Colon (tissue), 2 donors: Measurements from ENCODE around the gene LRMDA.

Experiments used
- FAIRE-seq: peaks from 2 replicates; lab custom pipeline; 2012; peaks lifted over from hg19 to GRCh38; lab: Jason Lieb, UNC
- donor health status: control.
- donor health status: control.

Gene LRMDA

GRCh38 chr10:75402486-75403143, 28.8 kb upstream of the LRMDA start:
- no peak for FAIRE-seq

- no peak for FAIRE-seq
Measured at GRCh38 chr10:75403144-75403938, 28.1 kb upstream of the LRMDA start.

- no peak for FAIRE-seq
Measured at GRCh38 chr10:75403939-75404814, 27.2 kb upstream of the LRMDA start.

- FAIRE-seq = no peak
Measured at GRCh38 chr10:75404815-75405597, 26.4 kb upstream of the LRMDA start.

GRCh38 chr10:75405598-75406461, 25.6 kb upstream of the LRMDA start:
- no peak for FAIRE-seq

GRCh38 chr10:75406462-75407223, 24.8 kb upstream of the LRMDA start:
- FAIRE-seq = no peak

GRCh38 chr10:75407224-75407712, 24.2 kb upstream of the LRMDA start:
- FAIRE-seq = no peak

GRCh38 chr10:75407713-75408508, 23.5 kb upstream of the LRMDA start:
- FAIRE-seq = no peak

GRCh38 chr10:75408509-75408875, 22.9 kb upstream of the LRMDA start:
- no peak for FAIRE-seq

- FAIRE-seq = no peak
Measured at GRCh38 chr10:75408911-75409885, 22.2 kb upstream of the LRMDA start.

GRCh38 chr10:75410132-75411005, 21.1 kb upstream of the LRMDA start:
- no peak for FAIRE-seq

GRCh38 chr10:75414527-75414926, 16.9 kb upstream of the LRMDA start:
- no peak for FAIRE-seq

- no peak for FAIRE-seq
Measured at GRCh38 chr10:75417522-75417927, 13.9 kb upstream of the LRMDA start.

- no peak for FAIRE-seq
Measured at GRCh38 chr10:75418293-75418692, 13.1 kb upstream of the LRMDA start.

- no peak for FAIRE-seq
Measured at GRCh38 chr10:75418712-75419111, 12.7 kb upstream of the LRMDA start.

- FAIRE-seq = no peak
Measured at GRCh38 chr10:75422913-75423312, 8.5 kb upstream of the LRMDA start.

GRCh38 chr10:75424571-75424970, 6.9 kb upstream of the LRMDA start:
- no peak for FAIRE-seq
